SH-SY5Y (cell line): ENCODE measurements around the gene SPAAR.

Experiments
- GATA2 ChIP-seq: IDR thresholded peaks from 2 replicates; pipeline ENCODE4 v1.6.1; 2011; ENCODE audit warnings: mild to moderate bottlenecking, low read depth, low read length
- GATA3 ChIP-seq: IDR thresholded peaks from 2 replicates; pipeline ENCODE4 v1.6.1; 2011; ENCODE audit warnings: low read depth, mild to moderate bottlenecking, low read length, moderate library complexity

Gene SPAAR

GRCh38 chr9:35909687-35910612 lies 660 bp downstream of the SPAAR start:
- TF ChIP-seq GATA3 (no peak), GATA2 (no peak)

- no peak for TF ChIP-seq GATA3
- no peak for TF ChIP-seq GATA2
Observed at GRCh38 chr9:35910613-35911359, 1.5 kb downstream of the SPAAR start.

GRCh38 chr9:35911690-35912089 lies 2.4 kb downstream of the SPAAR start:
- no peak for TF ChIP-seq GATA3

- TF ChIP-seq GATA3 (no peak), GATA2 (no peak)
Observed at GRCh38 chr9:35912791-35913400, 3.6 kb downstream of the SPAAR start.

GRCh38 chr9:35914301-35914807 lies 5.1 kb downstream of the SPAAR start:
- TF ChIP-seq GATA2 (no peak), GATA3 (no peak)

- no peak for TF ChIP-seq GATA3
- TF ChIP-seq GATA2: no peak
Observed at GRCh38 chr9:35915681-35916294, 6.5 kb downstream of the SPAAR start.

- TF ChIP-seq GATA3 (no peak), GATA2 (no peak)
Observed at GRCh38 chr9:35917261-35917660, 8.0 kb downstream of the SPAAR start.

GRCh38 chr9:35918780-35919179 lies 9.5 kb downstream of the SPAAR start:
- no peak for TF ChIP-seq GATA3
- TF ChIP-seq GATA2: no peak

- TF ChIP-seq GATA2 (no peak), GATA3 (no peak)
Observed at GRCh38 chr9:35919212-35920008, 10.1 kb downstream of the SPAAR start.

GRCh38 chr9:35920051-35920620 lies 10.8 kb downstream of the SPAAR start:
- TF ChIP-seq GATA3 (no peak), GATA2 (no peak)

GRCh38 chr9:35923598-35923926 lies 14.3 kb downstream of the SPAAR start:
- TF ChIP-seq GATA2 (no peak), GATA3 (no peak)

GRCh38 chr9:35923927-35924763 lies 14.9 kb downstream of the SPAAR start:
- no peak for TF ChIP-seq GATA2
- TF ChIP-seq GATA3: no peak
